BJ (cell line): ENCODE data around the gene TLL1. TPM values are rescaled to one million over a fixed set of nuclear protein-coding genes. Genes with fewer than 3 reads are reported as not detected.

Source experiments
- CTCF ChIA-PET: fragments of 350-600 bp; formaldehyde crosslinking; extraction: SDS; loops from one replicate; lab custom pipeline; 2021; ENCODE audit warnings: antibody characterized with exemption, inconsistent platforms; lab: Yijun Ruan, JAX
- POLR2A ChIA-PET: fragments of 300-600 bp; sonication (Branson Sonifier 250); formaldehyde crosslinking; extraction: SDS; loops from one replicate; lab custom pipeline; 2021; ENCODE audit warnings: antibody characterized with exemption; lab: Charles Lee
- DNase-seq: peaks from one replicate; pipeline ENCODE4 v3.0.0-alpha.2; 2011; ENCODE audit warnings: low read depth
- H3K27me3 ChIP-seq: 2 replicates; pipeline ENCODE4 v1.6.0; 2011; ENCODE audit warnings: low read length; ENCODE audit not compliant: control insufficient read depth, insufficient read depth
- H3K36me3 ChIP-seq: 2 replicates; pipeline ENCODE4 v1.5.1; 2011; ENCODE audit warnings: low read length; ENCODE audit not compliant: control insufficient read depth, insufficient read depth
- H3K4me3 ChIP-seq: 2 replicates; pipeline ENCODE4 v1.5.1; 2011; ENCODE audit warnings: low read depth, mild to moderate bottlenecking, control low read depth, low read length
- CTCF ChIP-seq: IDR thresholded peaks from 2 replicates; pipeline ENCODE4 v1.5.1; 2011; ENCODE audit warnings: low read depth, mild to moderate bottlenecking, control low read depth, inconsistent platforms, low read length, moderate library complexity; ENCODE audit not compliant: insufficient read depth
- polyA plus RNA-seq: library from polyadenylated mRNA; depleted of rRNA; stranded (reverse); fragments of >200 nt; gene quantifications from 2 replicates; pipeline ENCODE4 v1.2.3, GENCODE V29; 2011

Gene TLL1
- polyA plus RNA-seq, 1 experiment = 0.33 TPM

- no peak for DNase-seq
- TF ChIP-seq CTCF = no peak
- CTCF ChIA-PET = interaction anchor here (1.1 kb wide), 1 partner anchor 10 kb away, joined by 3 read pairs; no protein-coding TSS in a partner anchor
- Histone ChIP-seq H3K4me3 (no peak overlapping the region), H3K36me3 (no peaks in the 10 kb centered on the region), H3K27me3 (no peaks in the 10 kb centered on the region)
- POLR2A ChIA-PET = no interaction called here
Measured at GRCh38 chr4:165909947-165910346, 36.9 kb downstream of the TLL1 start.

- H3K27me3 ChIP-seq = no peaks in the 10 kb centered on the region
- no peak for TF ChIP-seq CTCF
- DNase-seq = no peak
- no peak overlapping the region for H3K4me3 ChIP-seq
- no peaks in the 10 kb centered on the region for H3K36me3 ChIP-seq
- ChIA-PET POLR2A (no interaction called here), CTCF (interaction anchor here (0.9 kb wide), 1 partner anchor 16 kb away, joined by 3 read pairs; no protein-coding TSS in a partner anchor)
Measured at GRCh38 chr4:165915215-165915614, 42.2 kb downstream of the TLL1 start.

- POLR2A ChIA-PET = no interaction called here
- no peaks in the 10 kb centered on the region for H3K27me3 ChIP-seq
- CTCF ChIA-PET = no interaction called here
- no peak overlapping the region for H3K4me3 ChIP-seq
- no peak for DNase-seq
- TF ChIP-seq CTCF = no peak
- H3K36me3 ChIP-seq = no peaks in the 10 kb centered on the region
Measured at GRCh38 chr4:165921546-165921945, 48.5 kb downstream of the TLL1 start.

- Histone ChIP-seq H3K36me3 (no peaks in the 10 kb centered on the region), H3K4me3 (no peak overlapping the region), H3K27me3 (no peaks in the 10 kb centered on the region)
- TF ChIP-seq CTCF = no peak
- no peak for DNase-seq
- CTCF ChIA-PET = interaction anchor here (0.7 kb wide), 1 partner anchor 29 kb away, joined by 3 read pairs; no protein-coding TSS in a partner anchor
- POLR2A ChIA-PET = no interaction called here
Measured at GRCh38 chr4:165922747-165923146, 49.7 kb downstream of the TLL1 start.

GRCh38 chr4:165926307-165926706 lies 53.3 kb downstream of the TLL1 start:
- POLR2A ChIA-PET = no interaction called here
- H3K4me3 ChIP-seq = no peak overlapping the region
- H3K27me3 ChIP-seq = no peaks in the 10 kb centered on the region
- no peak for DNase-seq
- CTCF ChIA-PET = interaction anchor here (1.4 kb wide), 1 partner anchor 15 kb away, joined by 3 read pairs; no protein-coding TSS in a partner anchor
- no peak for TF ChIP-seq CTCF
- H3K36me3 ChIP-seq = no peaks in the 10 kb centered on the region
